Aorta (tissue), 5 donors: Measurements from ENCODE around the gene CCDC63. TPM values are rescaled to one million over a fixed set of nuclear protein-coding genes. Genes with fewer than 3 reads are reported as not detected.

Source experiments
- ATAC-seq: fragments of 200-7000 bp; cut with Tn5 transposase; one replicate; pipeline ENCODE4 v1.9.1; 2022; ENCODE audit warnings: moderate library complexity; ENCODE audit not compliant: low FRiP score
- DNase-seq, 2 donors: peaks; one replicate each; pipeline ENCODE4 v3.0.0-alpha.2; 2020
- H3K27ac ChIP-seq, 2 donors: one replicate each; pipeline ENCODE4 v1.5.1; 2013; ENCODE audit warnings: low read length in 2 of 2, mild to moderate bottlenecking in 2 of 2, moderate library complexity in 2 of 2, control low read depth in 1 of 2, inconsistent platforms in 1 of 2, low read depth in 1 of 2
- H3K27me3 ChIP-seq, 2 donors: one replicate each; pipeline ENCODE4 v1.6.1; 2013; ENCODE audit warnings: control low read depth in 1 of 2, low read length in 1 of 2, mild to moderate bottlenecking in 1 of 2, moderate library complexity in 1 of 2; ENCODE audit not compliant: insufficient read depth in 2 of 2, control insufficient read depth in 1 of 2
- H3K36me3 ChIP-seq, 2 donors: one replicate each; pipeline ENCODE4 v1.6.1; 2013; ENCODE audit warnings: control low read depth in 1 of 2, low read length in 1 of 2, mild to moderate bottlenecking in 1 of 2; ENCODE audit not compliant: insufficient read depth in 2 of 2, control insufficient read depth in 1 of 2
- H3K4me1 ChIP-seq, 2 donors: one replicate each; pipeline ENCODE4 v1.6.1; 2013; ENCODE audit warnings: low read length in 2 of 2, control low read depth in 1 of 2, mild to moderate bottlenecking in 1 of 2, moderate library complexity in 1 of 2; ENCODE audit not compliant: insufficient read depth in 2 of 2, control insufficient read depth in 1 of 2
- H3K4me3 ChIP-seq, 2 donors: one replicate each; pipeline ENCODE4 v1.5.1; 2013; ENCODE audit warnings: low read length in 2 of 2, control low read depth in 1 of 2, mild to moderate bottlenecking in 1 of 2
- H3K9me3 ChIP-seq: one replicate; pipeline ENCODE4 v1.6.1; 2013; ENCODE audit warnings: mild to moderate bottlenecking, low read length; ENCODE audit not compliant: control insufficient read depth
- WGBS, 2 donors: extraction: QIAGEN DNeasy Blood & Tissue Kit; methylation state at CpG; one replicate each; pipeline ENCODE4 v1.1.7; 2013; 5-methylcytosine and 5-hydroxymethylcytosine counted together
- intact Hi-C, 2 donors: fragments of 100-400 bp; cut with DNase I; formaldehyde crosslinking; loops; one replicate each; pipeline versions ENCODE4 v1.14.2 to v1.15.0; 2022
- long read RNA-seq, 2 donors: library from polyadenylated mRNA; unstranded; transcript quantifications; one replicate each; pipeline ENCODE4 v2.0.0, GENCODE V29; 2020 to 2021
- polyA plus RNA-seq, 2 donors: library from polyadenylated mRNA; stranded (reverse); fragments of 200-250 nt; gene quantifications; one replicate each; pipeline ENCODE4 v1.2.3, GENCODE V29; 2013
- total RNA-seq, 2 donors: library from RNA; stranded (reverse); fragmentation: NEBNext Ultra II Directional; extraction: Animal tissue kit (Norgen Biotek cat#: 25700); gene quantifications; one replicate each; pipeline ENCODE4 v1.2.1, GENCODE V29; 2021
- donor health status: healthy with polysubstance abuse.
- donor health status: Bipolar disorder and iron deficiency.
- donor health status: DM: no; HTN: no; CAD: no.
- donor health status: DM: no; HTN: no; CAD: no.
- donor health status: DM: yes; HTN: yes; CAD: no.

Gene CCDC63
- total RNA-seq = not detected
- polyA plus RNA-seq = not detected
- long read RNA-seq, donor 1, partial matches to known transcripts = 0 of 1 reads
- long read RNA-seq, donor 1, other reads (novel, unspliced or antisense) = 1 of 1 reads
- long read RNA-seq, donor 2 = 0 reads

GRCh38 chr12:110846615-110847566, at the start of gene CCDC63:
CCDC63 (plus strand) TSS chr12:110846987; CDS start chr12:110852955, 5,968 bp downstream.
- WGBS, 2 donors = 15 to 19% methylated on average over 59 to 60 of the region's 60 CpGs
- peak; percentile 51 for ATAC-seq
- intact Hi-C loops = loop anchor here in 1 of 2 donors (10.0 kb wide), 1 partner anchor 102 kb away; the partner anchor contains the start of gene PPP1CC

GRCh38 chr12:110798461-110798860, 48.3 kb upstream of the CCDC63 start:
- DNase-seq (no peak), ATAC-seq (no peak)
- WGBS, 2 donors = 61 to 71% methylated on average over 3 of the region's 3 CpGs
- Histone ChIP-seq H3K27ac (no peak overlapping the region), H3K36me3 (no peaks in the 10 kb centered on the region), H3K4me1 (no peaks in the 10 kb centered on the region), H3K4me3 (no peak overlapping the region), H3K9me3 (peaks cover 5% of the 10 kb centered on the region), H3K27me3 (no peaks in the 10 kb centered on the region)
- intact Hi-C loops = no loop called here

More at GRCh38 chr12:110846615-110847566, at the start of gene CCDC63:
- Histone ChIP-seq H3K27me3 (no peaks in the 10 kb centered on the region), H3K4me1 (no peaks in the 10 kb centered on the region), H3K4me3 (no peak within 1 kb of the TSS), H3K9me3 (no peaks in the 10 kb centered on the region), H3K36me3 (no peaks in the 10 kb centered on the region), H3K27ac (no peak within 1 kb of the TSS)
- DNase-seq = peak; percentile 76 to 88

GRCh38 chr12:110802489-110802888, 44.3 kb upstream of the CCDC63 start:
- no peak overlapping the region for H3K4me3 ChIP-seq
- no peak overlapping the region for H3K27ac ChIP-seq
- intact Hi-C loops = no loop called here
- no peaks in the 10 kb centered on the region for H3K4me1 ChIP-seq
- H3K27me3 ChIP-seq = no peaks in the 10 kb centered on the region
- no peaks in the 10 kb centered on the region for H3K36me3 ChIP-seq
- H3K9me3 ChIP-seq = peaks cover 11% of the 10 kb centered on the region
- ATAC-seq (no peak), DNase-seq (no peak)

- Histone ChIP-seq H3K4me3 (no peak overlapping the region), H3K27me3 (no peaks in the 10 kb centered on the region), H3K9me3 (peaks cover 11% of the 10 kb centered on the region), H3K27ac (no peak overlapping the region), H3K4me1 (no peaks in the 10 kb centered on the region), H3K36me3 (no peaks in the 10 kb centered on the region)
- DNase-seq (no peak), ATAC-seq (no peak)
- intact Hi-C loops = no loop called here
- WGBS, 2 donors = 46 to 76% methylated on average over 3 of the region's 3 CpGs
These were observed 42.4 kb upstream of the CCDC63 start for GRCh38 chr12:110804406-110804805.

GRCh38 chr12:110807640-110808039, 39.1 kb upstream of the CCDC63 start:
- no peaks in the 10 kb centered on the region for H3K27me3 ChIP-seq
- no peaks in the 10 kb centered on the region for H3K4me1 ChIP-seq
- no peak for DNase-seq
- H3K4me3 ChIP-seq = no peak overlapping the region
- H3K9me3 ChIP-seq = peaks cover 6% of the 10 kb centered on the region
- no peak overlapping the region for H3K27ac ChIP-seq
- intact Hi-C loops = no loop called here
- no peak for ATAC-seq
- H3K36me3 ChIP-seq = no peaks in the 10 kb centered on the region
- 75 to 83% methylated on average over 7 of the region's 7 CpGs for WGBS, 2 donors

- Histone ChIP-seq H3K4me1 (no peaks in the 10 kb centered on the region), H3K36me3 (no peaks in the 10 kb centered on the region), H3K9me3 (peaks cover 3% of the 10 kb centered on the region), H3K4me3 (no peak overlapping the region), H3K27me3 (no peaks in the 10 kb centered on the region), H3K27ac (no peak overlapping the region)
- intact Hi-C loops = no loop called here
- ATAC-seq = no peak
- no peak for DNase-seq
- 61 to 63% methylated on average over 1 of the region's 1 CpG for WGBS, 2 donors
These were observed 37.6 kb upstream of the CCDC63 start for GRCh38 chr12:110809149-110809548.

- H3K27ac ChIP-seq = no peak overlapping the region
- H3K4me1 ChIP-seq = no peaks in the 10 kb centered on the region
- no peaks in the 10 kb centered on the region for H3K36me3 ChIP-seq
- no peak for ATAC-seq
- no peaks in the 10 kb centered on the region for H3K27me3 ChIP-seq
- no peak for DNase-seq
- WGBS, 2 donors = 67 to 68% methylated on average over 6 of the region's 6 CpGs
- intact Hi-C loops = no loop called here
- no peak overlapping the region for H3K4me3 ChIP-seq
- H3K9me3 ChIP-seq = no peaks in the 10 kb centered on the region
These were observed 34.8 kb upstream of the CCDC63 start for GRCh38 chr12:110811972-110812371.

- H3K9me3 ChIP-seq = no peaks in the 10 kb centered on the region
- H3K4me3 ChIP-seq = no peak overlapping the region
- intact Hi-C loops = no loop called here
- no peaks in the 10 kb centered on the region for H3K36me3 ChIP-seq
- H3K27me3 ChIP-seq = no peaks in the 10 kb centered on the region
- DNase-seq (no peak), ATAC-seq (no peak)
- H3K27ac ChIP-seq = no peak overlapping the region
- 26 to 28% methylated on average over 8 of the region's 8 CpGs for WGBS, 2 donors
- no peaks in the 10 kb centered on the region for H3K4me1 ChIP-seq
These were observed 33.5 kb upstream of the CCDC63 start for GRCh38 chr12:110813285-110813684.

- H3K27ac ChIP-seq = no peak overlapping the region
- ATAC-seq = no peak
- H3K36me3 ChIP-seq = no peaks in the 10 kb centered on the region
- H3K4me3 ChIP-seq = no peak overlapping the region
- H3K4me1 ChIP-seq = no peaks in the 10 kb centered on the region
- H3K27me3 ChIP-seq = no peaks in the 10 kb centered on the region
- 72 to 74% methylated on average over 2 of the region's 2 CpGs for WGBS, 2 donors
- DNase-seq = no peak
- no peaks in the 10 kb centered on the region for H3K9me3 ChIP-seq
- intact Hi-C loops = no loop called here
These were observed 33.0 kb upstream of the CCDC63 start for GRCh38 chr12:110813756-110814155.
